CD14-positive monocyte (primary cell): Measurements from ENCODE around the gene AFF1. TPM values are rescaled to one million over a fixed set of nuclear protein-coding genes. Genes with fewer than 3 reads are reported as not detected.
A peak's percentile ranks its signal among the peaks of the same experiment; 100 is the strongest.

Experiments
- DNase-seq, 3 donors: peaks; one replicate each; pipeline ENCODE4 v3.0.0-alpha.2; 2011 to 2022
- H2AFZ ChIP-seq: 2 replicates; pipeline ENCODE4 v1.6.0; 2012; ENCODE audit warnings: mild to moderate bottlenecking, low read depth, low read length, inconsistent platforms; ENCODE audit not compliant: insufficient read depth, poor library complexity, severe bottlenecking
- H3K27ac ChIP-seq, 2 donors: 1 replicate in 1 of 2; 2 replicates in 1 of 2; pipeline ENCODE4 v1.5.1; 2012 to 2013; ENCODE audit warnings: low read length in 2 of 2, control low read depth in 1 of 2, inconsistent platforms in 1 of 2, low read depth in 1 of 2, mild to moderate bottlenecking in 1 of 2
- H3K27me3 ChIP-seq, 2 donors: one replicate each; pipeline versions ENCODE4 v1.6.0 to v1.6.1; 2011 to 2013; ENCODE audit warnings: low read length in 2 of 2; ENCODE audit not compliant: control insufficient read depth in 2 of 2, insufficient read depth in 2 of 2
- H3K36me3 ChIP-seq, 2 donors: replicated peaks in 1 of 2; 1 replicate in 1 of 2; 2 replicates in 1 of 2; pipeline versions ENCODE4 v1.5.1 to v1.6.1; 2012 to 2013; ENCODE audit warnings: low read length in 2 of 2, control low read depth in 1 of 2, inconsistent platforms in 1 of 2, mild to moderate bottlenecking in 1 of 2; ENCODE audit not compliant: insufficient read depth in 2 of 2, control insufficient read depth in 1 of 2
- H3K4me1 ChIP-seq, 2 donors: 1 replicate in 1 of 2; 2 replicates in 1 of 2; pipeline versions ENCODE4 v1.5.1 to v1.6.1; 2012 to 2013; ENCODE audit warnings: low read length in 2 of 2, control low read depth in 1 of 2, inconsistent platforms in 1 of 2, mild to moderate bottlenecking in 1 of 2, moderate library complexity in 1 of 2; ENCODE audit not compliant: insufficient read depth in 2 of 2, control insufficient read depth in 1 of 2
- H3K4me2 ChIP-seq: replicated peaks from 2 replicates; pipeline ENCODE3; 2012; ENCODE audit warnings: low read length, moderate library complexity, mild to moderate bottlenecking; ENCODE audit not compliant: poor library complexity, severe bottlenecking; ENCODE audit errors: extremely low read depth
- H3K4me3 ChIP-seq, 3 experiments: fragments of 200-600 bp in 1 of 3; sonication (generic) in 1 of 3; replicated peaks in 1 of 3; 1 replicate in 2 of 3; 2 replicates in 1 of 3; pipeline ENCODE4 v1.5.1; 2011 to 2013; ENCODE audit warnings: low read length in 3 of 3, mild to moderate bottlenecking in 3 of 3, control low read depth in 2 of 3, low read depth in 2 of 3, inconsistent platforms in 1 of 3, moderate library complexity in 1 of 3
- H3K79me2 ChIP-seq: 2 replicates; pipeline ENCODE4 v1.6.0; 2012; ENCODE audit warnings: mild to moderate bottlenecking, control low read depth, inconsistent platforms, low read length, moderate library complexity; ENCODE audit not compliant: insufficient read depth
- H3K9ac ChIP-seq: 2 replicates; pipeline ENCODE4 v1.6.0; 2017; ENCODE audit warnings: low read length, mild to moderate bottlenecking; ENCODE audit not compliant: insufficient read depth, poor library complexity, severe bottlenecking
- H3K9me3 ChIP-seq, 2 donors: replicated peaks in 1 of 2; 1 replicate in 1 of 2; 2 replicates in 1 of 2; pipeline versions ENCODE4 v1.5.1 to v1.6.1; 2012 to 2013; ENCODE audit warnings: low read length in 2 of 2, control low read depth in 1 of 2; ENCODE audit not compliant: control insufficient read depth in 1 of 2, insufficient read depth in 1 of 2
- H4K20me1 ChIP-seq: 2 replicates; pipeline ENCODE4 v1.6.0; 2012; ENCODE audit warnings: mild to moderate bottlenecking, low read length, control low read depth, moderate library complexity; ENCODE audit not compliant: insufficient read depth
- H3K27ac Mint-ChIP-seq, 7 donors: one replicate each; pipeline ENCODE4 v1.8.0; 2020; ENCODE audit warnings: mild to moderate bottlenecking in 7 of 7, mixed read lengths in 7 of 7, moderate library complexity in 6 of 7, inconsistent platforms in 2 of 7
- H3K27me3 Mint-ChIP-seq, 3 donors: one replicate each; pipeline ENCODE4 v1.8.0; 2021 to 2022; ENCODE audit warnings: low read depth in 3 of 3, mild to moderate bottlenecking in 3 of 3, mixed read lengths in 3 of 3, moderate library complexity in 3 of 3, inconsistent platforms in 1 of 3
- H3K36me3 Mint-ChIP-seq, 2 donors: one replicate each; pipeline ENCODE4 v1.8.0; 2020; ENCODE audit warnings: mixed read lengths in 2 of 2, inconsistent platforms in 1 of 2, mild to moderate bottlenecking in 1 of 2
- H3K4me1 Mint-ChIP-seq: one replicate; pipeline ENCODE4 v1.8.0; 2020; ENCODE audit warnings: mild to moderate bottlenecking, mixed read lengths
- H3K4me3 Mint-ChIP-seq, 2 donors: one replicate each; pipeline ENCODE4 v1.8.0; 2020; ENCODE audit warnings: mild to moderate bottlenecking in 2 of 2, mixed read lengths in 2 of 2, moderate library complexity in 1 of 2
- H3K9me3 Mint-ChIP-seq, 7 donors: one replicate each; pipeline ENCODE4 v1.8.0; 2020 to 2022; ENCODE audit warnings: mixed read lengths in 7 of 7, mild to moderate bottlenecking in 6 of 7, moderate library complexity in 6 of 7, inconsistent platforms in 2 of 7
- WGBS: methylation state at CpG from one replicate; pipeline ENCODE4 v1.1.5; 2013; ENCODE audit warnings: missing lambda C conversion rate; ENCODE audit not compliant: insufficient coverage; 5-methylcytosine and 5-hydroxymethylcytosine counted together
- intact Hi-C, 2 donors: fragments of 100-400 bp; cut with micrococcal nuclease; formaldehyde crosslinking; loops; one replicate each; pipeline versions ENCODE4 v1.15.0 to v1.15.1; 2023
- polyA plus RNA-seq, 3 donors: library from polyadenylated mRNA; depleted of rRNA in 1 of 3; unstranded in 2 of 3; stranded (reverse) in 1 of 3; fragments of 300-500 nt in 2 of 3; fragments of >200 nt in 1 of 3; fragmentation: Illumina TruSeq in 2 of 3; gene quantifications; 1 replicate in 2 of 3; 2 replicates in 1 of 3; pipeline ENCODE4 v1.2.3, GENCODE V29; 2012 to 2021
- TF ChIP-seq, protein P1 (sequence below): fragments of 200-600 bp; IDR thresholded peaks from one replicate; pipeline ENCODE4 v1.8.0; 2022; ENCODE audit warnings: antibody characterized with exemption, mild to moderate bottlenecking

The AFF1 gene
- polyA plus RNA-seq, 3 donors: 7.5 to 20.9 (median 16.3) TPM

GRCh38 chr4:87067124-87067885, 132.5 kb downstream of the AFF1 start:
- H3K27me3 ChIP-seq: no peaks in the 10 kb centered on the region
- H3K4me1 ChIP-seq: no peaks in the 10 kb centered on the region
- H3K36me3 ChIP-seq: peaks cover 3 to 31% of the 10 kb centered on the region in 2 donors
- no peak overlapping the region for H3K4me2 ChIP-seq
- peaks cover 19 to 22% of the 10 kb centered on the region in 2 donors for H3K36me3 Mint-ChIP-seq
- H3K4me1 Mint-ChIP-seq: peaks cover 4% of the 10 kb centered on the region
- H2AFZ ChIP-seq: no peak overlapping the region
- 94% methylated on average over 2 of the region's 2 CpGs for WGBS
- no peaks in the 10 kb centered on the region for H3K9me3 ChIP-seq
- peaks cover 73% of the 10 kb centered on the region for H4K20me1 ChIP-seq
- H3K27ac ChIP-seq: no peak overlapping the region
- no peak overlapping the region for H3K27ac Mint-ChIP-seq
- H3K4me3 ChIP-seq: no peak overlapping the region
- peaks cover 85% of the 10 kb centered on the region for H3K79me2 ChIP-seq
- no peak overlapping the region for H3K4me3 Mint-ChIP-seq
- no peak overlapping the region for H3K9ac ChIP-seq
- TF ChIP-seq, protein P1, sequence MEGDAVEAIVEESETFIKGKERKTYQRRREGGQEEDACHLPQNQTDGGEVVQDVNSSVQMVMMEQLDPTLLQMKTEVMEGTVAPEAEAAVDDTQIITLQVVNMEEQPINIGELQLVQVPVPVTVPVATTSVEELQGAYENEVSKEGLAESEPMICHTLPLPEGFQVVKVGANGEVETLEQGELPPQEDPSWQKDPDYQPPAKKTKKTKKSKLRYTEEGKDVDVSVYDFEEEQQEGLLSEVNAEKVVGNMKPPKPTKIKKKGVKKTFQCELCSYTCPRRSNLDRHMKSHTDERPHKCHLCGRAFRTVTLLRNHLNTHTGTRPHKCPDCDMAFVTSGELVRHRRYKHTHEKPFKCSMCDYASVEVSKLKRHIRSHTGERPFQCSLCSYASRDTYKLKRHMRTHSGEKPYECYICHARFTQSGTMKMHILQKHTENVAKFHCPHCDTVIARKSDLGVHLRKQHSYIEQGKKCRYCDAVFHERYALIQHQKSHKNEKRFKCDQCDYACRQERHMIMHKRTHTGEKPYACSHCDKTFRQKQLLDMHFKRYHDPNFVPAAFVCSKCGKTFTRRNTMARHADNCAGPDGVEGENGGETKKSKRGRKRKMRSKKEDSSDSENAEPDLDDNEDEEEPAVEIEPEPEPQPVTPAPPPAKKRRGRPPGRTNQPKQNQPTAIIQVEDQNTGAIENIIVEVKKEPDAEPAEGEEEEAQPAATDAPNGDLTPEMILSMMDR: no peak
- intact Hi-C loops: no loop called here
- H3K9me3 Mint-ChIP-seq: peaks cover 0 to 2% (median 0%) of the 10 kb centered on the region in 7 donors
- no peaks in the 10 kb centered on the region for H3K27me3 Mint-ChIP-seq
- DNase-seq: no peak

DNA sequence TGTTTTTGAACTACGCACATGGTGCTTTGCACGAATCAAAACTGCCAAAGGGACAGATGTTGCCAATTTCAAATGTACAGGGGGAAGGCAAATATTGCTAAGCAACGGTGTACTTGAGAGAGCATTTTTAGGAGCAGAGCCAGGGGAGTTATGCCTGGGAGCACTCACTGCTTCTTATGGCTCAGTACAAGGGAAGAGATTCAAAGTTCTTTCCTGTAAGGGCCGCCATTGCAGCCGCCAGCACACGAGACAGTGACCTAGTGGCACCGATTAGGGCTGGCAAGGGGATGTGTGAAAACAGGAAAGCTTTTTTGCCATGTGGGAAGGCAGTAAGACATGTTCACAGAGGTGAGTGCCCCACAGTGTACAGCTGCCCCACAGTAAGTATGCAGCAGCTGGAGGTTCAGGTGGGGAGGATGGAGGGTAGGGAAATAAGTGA, 133.8 kb downstream of the AFF1 start:
- intact Hi-C loops: no loop called here
- Histone ChIP-seq H3K4me2 (no peak overlapping the region), H3K79me2 (peaks cover 82% of the 10 kb centered on the region), H4K20me1 (peaks cover 70% of the 10 kb centered on the region), H3K36me3 (peaks cover 3 to 24% of the 10 kb centered on the region in 2 donors), H3K9ac (no peak overlapping the region), H3K9me3 (no peaks in the 10 kb centered on the region), H3K4me3 (no peak overlapping the region), H2AFZ (no peak overlapping the region), H3K27ac (peak overlapping the region in 1 of 2 donors; percentile 27), H3K4me1 (peaks cover 6 to 12% of the 10 kb centered on the region in 2 donors), H3K27me3 (no peaks in the 10 kb centered on the region)
- DNase-seq: no peak
- Mint-ChIP-seq H3K4me1 (peaks cover 16% of the 10 kb centered on the region), H3K27me3 (no peaks in the 10 kb centered on the region), H3K36me3 (peaks cover 14 to 18% of the 10 kb centered on the region in 2 donors), H3K9me3 (peaks cover 0 to 2% (median 0%) of the 10 kb centered on the region in 7 donors), H3K4me3 (no peak overlapping the region), H3K27ac (peak overlapping the region in 1 of 7 donors; percentile 72)
- TF ChIP-seq, protein P1: no peak
- 93% methylated on average over 7 of the region's 7 CpGs for WGBS
